ENCODE results near the gene ADA. TPM values are rescaled to one million over a fixed set of nuclear protein-coding genes. Genes with fewer than 3 reads are reported as not detected.

ADA gene
- total and polyA plus RNA-seq, 8 donors: 2.3 to 165 (median 40.3) TPM

DNA sequence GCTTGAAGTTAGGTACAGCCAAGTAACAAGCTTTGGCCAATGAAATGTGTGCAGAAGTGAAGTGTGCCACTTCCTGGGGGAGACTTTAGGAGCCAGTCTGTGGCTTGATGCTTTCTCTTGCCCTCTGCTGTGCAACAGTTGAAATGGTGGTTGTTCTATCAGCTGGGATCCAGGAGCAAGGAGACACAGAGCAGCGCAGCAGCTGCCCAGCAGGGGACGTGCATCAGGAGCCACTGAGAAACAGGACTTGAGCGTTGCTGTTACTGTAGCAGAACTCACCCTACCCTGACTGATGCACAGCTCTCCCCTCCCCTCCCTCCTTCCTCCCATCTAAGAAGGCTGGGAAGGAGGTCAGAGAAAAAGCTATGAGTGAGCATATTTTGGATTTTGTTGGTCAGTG, 44.8 kb upstream of the ADA start:
- Histone ChIP-seq H3K27ac (peak overlapping the region in 3 of 5 donors; percentile 43 to 70 (median 62)), H3K27me3 (no peaks in the 10 kb centered on the region), H3K4me3 (no peak overlapping the region), H3K36me3 (no peaks in the 10 kb centered on the region), H3K9me3 (no peaks in the 10 kb centered on the region), H3K4me1 (peaks cover 20 to 41% (median 25%) of the 10 kb centered on the region in 4 donors)
- no peak for DNase-seq
- intact Hi-C loops (cut with DNase I; ENCODE audit: low total_unique reads): no loop called here
- TF ChIP-seq, protein P1, sequence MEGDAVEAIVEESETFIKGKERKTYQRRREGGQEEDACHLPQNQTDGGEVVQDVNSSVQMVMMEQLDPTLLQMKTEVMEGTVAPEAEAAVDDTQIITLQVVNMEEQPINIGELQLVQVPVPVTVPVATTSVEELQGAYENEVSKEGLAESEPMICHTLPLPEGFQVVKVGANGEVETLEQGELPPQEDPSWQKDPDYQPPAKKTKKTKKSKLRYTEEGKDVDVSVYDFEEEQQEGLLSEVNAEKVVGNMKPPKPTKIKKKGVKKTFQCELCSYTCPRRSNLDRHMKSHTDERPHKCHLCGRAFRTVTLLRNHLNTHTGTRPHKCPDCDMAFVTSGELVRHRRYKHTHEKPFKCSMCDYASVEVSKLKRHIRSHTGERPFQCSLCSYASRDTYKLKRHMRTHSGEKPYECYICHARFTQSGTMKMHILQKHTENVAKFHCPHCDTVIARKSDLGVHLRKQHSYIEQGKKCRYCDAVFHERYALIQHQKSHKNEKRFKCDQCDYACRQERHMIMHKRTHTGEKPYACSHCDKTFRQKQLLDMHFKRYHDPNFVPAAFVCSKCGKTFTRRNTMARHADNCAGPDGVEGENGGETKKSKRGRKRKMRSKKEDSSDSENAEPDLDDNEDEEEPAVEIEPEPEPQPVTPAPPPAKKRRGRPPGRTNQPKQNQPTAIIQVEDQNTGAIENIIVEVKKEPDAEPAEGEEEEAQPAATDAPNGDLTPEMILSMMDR (IDR thresholded peaks at IDR 0.05): no peak
- TF ChIP-seq EP300 (IDR thresholded peaks at IDR 0.05) (no peak), POLR2AphosphoS5 (IDR thresholded peaks at IDR 0.05) (no peak), POLR2A (IDR thresholded peaks at IDR 0.05) (no peak)
- 83 to 93% (median 92%) methylated on average over 3 of the region's 3 CpGs for WGBS, 5 donors

DNA sequence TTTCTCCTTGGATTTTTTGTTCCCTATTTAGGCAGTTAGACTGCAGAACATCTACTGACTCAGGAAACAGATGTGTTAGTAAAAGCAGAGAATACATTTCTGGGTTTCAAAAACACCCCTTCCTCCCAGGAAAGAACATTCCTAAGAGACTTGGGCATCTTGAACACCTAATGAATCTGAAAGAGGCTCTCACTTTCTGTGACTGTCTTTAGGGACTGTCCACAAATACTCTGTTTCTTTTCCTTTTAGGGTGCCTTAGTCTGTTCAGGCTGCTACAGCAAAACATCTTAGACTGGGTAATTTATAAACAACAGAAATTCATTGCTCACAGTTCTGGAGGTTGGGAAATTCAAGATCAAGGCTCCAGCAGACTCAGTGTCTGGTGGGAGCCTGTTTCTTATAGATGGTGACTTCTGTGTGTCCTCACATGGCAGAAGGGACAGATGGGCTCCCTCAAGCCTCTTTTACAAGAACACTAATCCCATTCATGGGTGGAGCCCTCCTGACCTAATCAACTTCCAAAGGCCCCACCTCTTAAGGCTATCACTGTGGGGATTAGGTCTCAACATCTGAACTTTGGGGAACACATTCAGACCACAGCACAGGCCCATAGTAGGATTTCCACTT, 44.3 kb upstream of the ADA start:
- DNase-seq: no peak
- H3K27ac ChIP-seq: peak overlapping the region in 4 of 5 donors; percentile 43 to 70 (median 56)
- peaks cover 15 to 38% (median 23%) of the 10 kb centered on the region in 4 donors for H3K4me1 ChIP-seq
- TF ChIP-seq POLR2A (IDR thresholded peaks at IDR 0.05) (no peak), EP300 (IDR thresholded peaks at IDR 0.05) (no peak), POLR2AphosphoS5 (IDR thresholded peaks at IDR 0.05) (no peak)
- TF ChIP-seq, protein P1 (IDR thresholded peaks at IDR 0.05): no peak
- no peaks in the 10 kb centered on the region for H3K9me3 ChIP-seq
- no peaks in the 10 kb centered on the region for H3K36me3 ChIP-seq
- H3K4me3 ChIP-seq: no peak overlapping the region
- no peaks in the 10 kb centered on the region for H3K27me3 ChIP-seq
- intact Hi-C loops (cut with DNase I; ENCODE audit: low total_unique reads): no loop called here

DNA sequence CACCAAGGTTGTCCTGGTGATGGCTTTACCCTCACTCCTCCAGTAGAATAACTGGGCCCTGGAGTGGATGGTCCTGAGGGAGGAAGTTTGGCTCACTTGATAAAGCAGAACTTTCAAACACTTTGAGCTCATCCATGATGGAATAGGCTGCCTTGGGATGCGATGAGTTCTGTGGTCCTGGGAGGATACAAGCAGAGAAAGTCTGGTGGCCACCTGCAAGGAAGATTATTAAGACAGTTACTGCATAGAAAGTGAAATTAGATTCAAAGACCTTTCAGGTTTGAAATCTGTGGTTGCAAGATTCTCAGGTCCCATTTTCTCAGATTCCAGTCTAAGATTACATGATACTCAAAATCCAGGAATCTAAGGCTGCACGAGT, 43.8 kb upstream of the ADA start:
- intact Hi-C loops (cut with DNase I; ENCODE audit: low total_unique reads): no loop called here
- DNase-seq: no peak
- 45 to 68% (median 63%) methylated on average over 2 of the region's 2 CpGs for WGBS, 5 donors
- peaks cover 10 to 38% (median 23%) of the 10 kb centered on the region in 4 donors for H3K4me1 ChIP-seq
- H3K27me3 ChIP-seq: no peaks in the 10 kb centered on the region
- H3K36me3 ChIP-seq: no peaks in the 10 kb centered on the region
- H3K9me3 ChIP-seq: no peaks in the 10 kb centered on the region
- peak overlapping the region in 4 of 5 donors; percentile 43 to 70 (median 56) for H3K27ac ChIP-seq
- H3K4me3 ChIP-seq: no peak overlapping the region
- TF ChIP-seq EP300 (IDR thresholded peaks at IDR 0.05): no peak
- TF ChIP-seq, protein P1 (IDR thresholded peaks at IDR 0.05): no peak

DNA sequence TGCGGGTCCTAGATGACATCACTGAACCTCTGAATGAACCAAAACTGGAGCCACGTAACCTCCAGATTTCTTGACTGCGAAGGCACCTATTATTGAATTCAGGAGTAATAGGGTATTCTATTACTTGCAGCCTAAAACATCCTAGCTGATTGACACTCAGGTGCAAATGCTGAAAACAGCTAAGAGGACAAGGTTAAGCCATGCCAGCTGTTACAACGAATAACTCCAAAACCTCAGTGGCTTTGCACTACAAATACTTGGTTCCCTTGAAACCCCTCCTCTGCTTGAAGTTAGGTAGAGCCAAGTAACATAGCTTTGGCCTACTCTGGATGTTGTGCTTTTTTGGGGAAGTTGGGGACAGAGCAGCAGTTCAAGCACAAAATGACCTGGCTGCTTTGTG, 42.7 kb upstream of the ADA start:
- intact Hi-C loops (cut with DNase I; ENCODE audit: low total_unique reads): no loop called here
- DNase-seq: no peak
- peaks cover 10 to 38% (median 23%) of the 10 kb centered on the region in 4 donors for H3K4me1 ChIP-seq
- H3K27me3 ChIP-seq: no peaks in the 10 kb centered on the region
- peak overlapping the region in 4 of 5 donors; percentile 31 to 75 (median 60) for H3K27ac ChIP-seq
- no peaks in the 10 kb centered on the region for H3K9me3 ChIP-seq
- 86 to 96% (median 93%) methylated on average over 4 of the region's 4 CpGs for WGBS, 5 donors
- no peak for TF ChIP-seq POLR2A (IDR thresholded peaks at IDR 0.05)
- no peak for TF ChIP-seq POLR2AphosphoS5 (IDR thresholded peaks at IDR 0.05)
- TF ChIP-seq, protein P1 (IDR thresholded peaks at IDR 0.05): no peak
- TF ChIP-seq EP300 (IDR thresholded peaks at IDR 0.05): no peak
- no peak overlapping the region for H3K4me3 ChIP-seq
- H3K36me3 ChIP-seq: no peaks in the 10 kb centered on the region
